H9 (cell line): ENCODE data around the gene DNAJB6. TPM values are rescaled to one million over a fixed set of nuclear protein-coding genes. Genes with fewer than 3 reads are reported as not detected.

Source experiments
- DNase-seq: peaks from one replicate; pipeline ENCODE4 v3.0.0-alpha.2; 2017
- H2AFZ ChIP-seq: one replicate; pipeline ENCODE4 v1.6.1; 2013; ENCODE audit warnings: mild to moderate bottlenecking, low read length, control low read depth, moderate library complexity
- H2AK5ac ChIP-seq: 2 replicates; pipeline ENCODE4 v1.6.1; 2013; ENCODE audit warnings: low read length, control low read depth, mixed read lengths; ENCODE audit not compliant: insufficient read length
- H2BK120ac ChIP-seq: one replicate; pipeline ENCODE4 v1.6.1; 2013; ENCODE audit warnings: low read depth, mild to moderate bottlenecking, low read length, control low read depth, inconsistent platforms; ENCODE audit not compliant: poor library complexity, severe bottlenecking
- H2BK12ac ChIP-seq: 2 replicates; pipeline ENCODE4 v1.6.1; 2013; ENCODE audit warnings: low read length, control low read depth, mixed read lengths, low read depth; ENCODE audit not compliant: insufficient read length
- H2BK15ac ChIP-seq: 2 replicates; pipeline ENCODE4 v1.6.1; 2013; ENCODE audit warnings: low read depth, low read length, control low read depth
- H2BK20ac ChIP-seq: one replicate; pipeline ENCODE4 v1.6.1; 2013; ENCODE audit warnings: low read depth, mild to moderate bottlenecking, low read length, control low read depth, inconsistent platforms; ENCODE audit not compliant: poor library complexity, severe bottlenecking
- H2BK5ac ChIP-seq: 2 replicates; pipeline ENCODE4 v1.6.1; 2013; ENCODE audit warnings: low read length, control low read depth, mixed read lengths; ENCODE audit not compliant: insufficient read length
- H3K14ac ChIP-seq: 2 replicates; pipeline ENCODE4 v1.6.1; 2013; ENCODE audit warnings: low read length, control low read depth; ENCODE audit not compliant: insufficient read depth
- H3K18ac ChIP-seq: 2 replicates; pipeline ENCODE4 v1.6.1; 2013; ENCODE audit warnings: low read depth, mild to moderate bottlenecking, mixed read lengths, low read length, control low read depth; ENCODE audit not compliant: insufficient read length
- H3K23ac ChIP-seq: 2 replicates; pipeline ENCODE4 v1.6.1; 2013; ENCODE audit warnings: low read length, control low read depth, mixed read lengths, low read depth; ENCODE audit not compliant: insufficient read length
- H3K23me2 ChIP-seq: 2 replicates; pipeline ENCODE4 v1.6.1; 2013; ENCODE audit warnings: low read depth, mild to moderate bottlenecking, mixed read lengths, low read length, control low read depth; ENCODE audit not compliant: insufficient read length, poor library complexity, severe bottlenecking
- H3K27ac ChIP-seq: 2 replicates; pipeline ENCODE4 v1.5.1; 2013; ENCODE audit warnings: low read length, control low read depth, mixed read lengths, low read depth; ENCODE audit not compliant: insufficient read length
- H3K27me3 ChIP-seq: 2 replicates; pipeline ENCODE4 v1.6.1; 2013; ENCODE audit warnings: low read length, control low read depth, inconsistent platforms; ENCODE audit not compliant: insufficient read depth
- H3K4ac ChIP-seq: 2 replicates; pipeline ENCODE4 v1.6.1; 2013; ENCODE audit warnings: low read depth, mild to moderate bottlenecking, control low read depth, inconsistent platforms, low read length, moderate library complexity
- H3K4me1 ChIP-seq: 2 replicates; pipeline ENCODE4 v1.6.1; 2013; ENCODE audit warnings: low read length, control low read depth, inconsistent platforms; ENCODE audit not compliant: insufficient read depth
- H3K4me2 ChIP-seq: 2 replicates; pipeline ENCODE4 v1.6.1; 2013; ENCODE audit warnings: low read length, control low read depth, mixed read lengths; ENCODE audit not compliant: insufficient read length, insufficient read depth
- H3K56ac ChIP-seq: 2 replicates; pipeline ENCODE4 v1.6.1; 2013; ENCODE audit warnings: low read depth, mild to moderate bottlenecking, mixed read lengths, low read length, control low read depth; ENCODE audit not compliant: insufficient read length
- H3K79me1 ChIP-seq: 2 replicates; pipeline ENCODE4 v1.6.1; 2013; ENCODE audit warnings: low read depth, mild to moderate bottlenecking, moderate library complexity, low read length, control low read depth, inconsistent platforms; ENCODE audit not compliant: insufficient read depth, poor library complexity, severe bottlenecking
- H3K79me2 ChIP-seq: 2 replicates; pipeline ENCODE4 v1.6.1; 2013; ENCODE audit warnings: low read length, control low read depth, inconsistent platforms; ENCODE audit not compliant: insufficient read depth
- H3K9ac ChIP-seq: 2 replicates; pipeline ENCODE4 v1.6.1; 2013; ENCODE audit warnings: low read length, control low read depth, mixed read lengths; ENCODE audit not compliant: insufficient read length; ENCODE audit errors: extremely low read depth
- H3K9me3 ChIP-seq: one replicate; pipeline ENCODE4 v1.6.1; 2013; ENCODE audit warnings: low read depth, low read length, inconsistent platforms; ENCODE audit not compliant: control insufficient read depth
- H3T11ph ChIP-seq: one replicate; pipeline ENCODE4 v1.6.1; 2013; ENCODE audit warnings: mild to moderate bottlenecking, low read length, control low read depth, inconsistent platforms
- H4K20me1 ChIP-seq: one replicate; pipeline ENCODE4 v1.6.1; 2013; ENCODE audit not compliant: control insufficient read depth, insufficient read length, insufficient read depth
- H4K5ac ChIP-seq: 2 replicates; pipeline ENCODE4 v1.6.1; 2013; ENCODE audit warnings: low read depth, mild to moderate bottlenecking, mixed read lengths, low read length, control low read depth; ENCODE audit not compliant: insufficient read length
- H4K8ac ChIP-seq: replicated peaks from 2 replicates; pipeline ENCODE4 v1.6.1; 2013; ENCODE audit warnings: low read length, control low read depth, mixed read lengths, low read depth; ENCODE audit not compliant: insufficient read length
- H4K91ac ChIP-seq: 2 replicates; pipeline ENCODE4 v1.6.1; 2013; ENCODE audit warnings: low read depth, mild to moderate bottlenecking, moderate library complexity, mixed read lengths, low read length, control low read depth; ENCODE audit not compliant: insufficient read length
- H3K27ac Mint-ChIP-seq, 3 experiments: 2 replicates in 2 of 3; 3 replicates in 1 of 3; pipeline ENCODE4 v1.8.0; 2020 to 2021; ENCODE audit warnings: mixed read lengths in 3 of 3, mild to moderate bottlenecking in 1 of 3, moderate library complexity in 1 of 3
- H3K27me3 Mint-ChIP-seq: 2 replicates; pipeline ENCODE4 v1.8.0; 2021; ENCODE audit warnings: low read depth, mild to moderate bottlenecking, moderate library complexity, mixed read lengths
- H3K36me3 Mint-ChIP-seq, 3 experiments: 2 replicates in 2 of 3; 3 replicates in 1 of 3; pipeline ENCODE4 v1.8.0; 2020 to 2021; ENCODE audit warnings: low read depth in 3 of 3, mixed read lengths in 3 of 3; ENCODE audit not compliant: insufficient read depth in 1 of 3
- H3K4me1 Mint-ChIP-seq, 2 experiments: 2 replicates each; pipeline ENCODE4 v1.8.0; 2020; ENCODE audit warnings: mixed read lengths in 2 of 2
- H3K4me3 Mint-ChIP-seq, 2 experiments: 2 replicates in 1 of 2; 3 replicates in 1 of 2; pipeline ENCODE4 v1.8.0; 2020 to 2021; ENCODE audit warnings: mild to moderate bottlenecking in 2 of 2, mixed read lengths in 2 of 2, moderate library complexity in 1 of 2
- H3K9me3 Mint-ChIP-seq, 2 experiments: 2 replicates in 1 of 2; 3 replicates in 1 of 2; pipeline ENCODE4 v1.8.0; 2020; ENCODE audit warnings: mild to moderate bottlenecking in 2 of 2, mixed read lengths in 2 of 2, moderate library complexity in 1 of 2
- WGBS: extraction: QIAGEN DNeasy Blood & Tissue Kit; methylation state at CpG from one replicate; pipeline ENCODE4 v1.1.7; 2013; ENCODE audit warnings: missing lambda C conversion rate, low lambda C conversion rate, mixed read lengths; ENCODE audit not compliant: insufficient read length; ENCODE audit errors: extremely low coverage; 5-methylcytosine and 5-hydroxymethylcytosine counted together
- total RNA-seq: library from RNA; stranded (reverse); gene quantifications from 2 replicates; pipeline ENCODE4 v1.2.1, GENCODE V29; 2021
- TF ChIP-seq, protein P1 (sequence below): fragments of 200-600 bp; sonication (generic); conservative IDR thresholded peaks from 3 replicates; pipeline ENCODE4 v1.8.0; 2021; ENCODE audit warnings: antibody characterized with exemption, mild to moderate bottlenecking

Gene DNAJB6
- total RNA-seq, 1 experiment from 2014 or later: 215 TPM

DNA sequence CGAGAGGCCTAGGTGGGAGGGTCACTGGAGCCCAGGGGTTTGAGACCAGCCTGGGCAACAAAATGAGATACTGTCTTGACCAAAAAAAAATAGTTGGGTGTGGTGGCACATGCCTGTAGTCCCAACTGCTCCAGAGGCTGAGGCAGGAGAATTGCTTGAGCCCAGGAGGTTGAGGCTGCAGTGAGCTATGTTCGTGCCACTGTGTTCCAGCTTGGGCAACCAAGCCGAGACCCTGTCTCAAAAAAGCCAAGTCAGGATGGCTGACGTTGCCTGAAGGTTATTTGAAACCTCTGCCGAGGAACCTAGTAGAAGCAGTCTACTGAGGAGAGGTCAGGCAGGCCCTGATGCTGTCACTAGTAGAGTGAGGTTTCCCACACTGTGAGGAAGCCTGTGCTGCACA, 22.8 kb downstream of the DNAJB6 start:
- Histone ChIP-seq H2BK20ac (no peak overlapping the region), H3K14ac (no peak overlapping the region), H3K23me2 (no peaks in the 10 kb centered on the region), H3K9me3 (no peaks in the 10 kb centered on the region), H2BK5ac (no peak overlapping the region), H3K23ac (no peak overlapping the region), H3K79me2 (peaks cover 89% of the 10 kb centered on the region), H4K5ac (no peak overlapping the region), H2AFZ (no peak overlapping the region), H3K18ac (no peak overlapping the region), H3K4ac (no peak overlapping the region), H4K20me1 (peaks cover 3% of the 10 kb centered on the region), H4K91ac (no peak overlapping the region), H3K27ac (no peak overlapping the region), H2BK15ac (no peak overlapping the region), H3K4me2 (no peak overlapping the region), H3K4me1 (peaks cover 11% of the 10 kb centered on the region), H3T11ph (no peak overlapping the region), H4K8ac (no peak overlapping the region), H3K9ac (no peak overlapping the region), H2BK12ac (no peak overlapping the region), H3K27me3 (no peaks in the 10 kb centered on the region), H2AK5ac (no peak overlapping the region), H3K79me1 (peaks cover 6% of the 10 kb centered on the region), H3K56ac (no peak overlapping the region), H2BK120ac (no peak overlapping the region)
- H3K36me3 Mint-ChIP-seq: peaks cover 41 to 75% (median 73%) of the 10 kb centered on the region in 3 experiments; a peak in 6 of 7 replicates
- DNase-seq: no peak
- no peaks in the 10 kb centered on the region for H3K9me3 Mint-ChIP-seq
- TF ChIP-seq, protein P1, sequence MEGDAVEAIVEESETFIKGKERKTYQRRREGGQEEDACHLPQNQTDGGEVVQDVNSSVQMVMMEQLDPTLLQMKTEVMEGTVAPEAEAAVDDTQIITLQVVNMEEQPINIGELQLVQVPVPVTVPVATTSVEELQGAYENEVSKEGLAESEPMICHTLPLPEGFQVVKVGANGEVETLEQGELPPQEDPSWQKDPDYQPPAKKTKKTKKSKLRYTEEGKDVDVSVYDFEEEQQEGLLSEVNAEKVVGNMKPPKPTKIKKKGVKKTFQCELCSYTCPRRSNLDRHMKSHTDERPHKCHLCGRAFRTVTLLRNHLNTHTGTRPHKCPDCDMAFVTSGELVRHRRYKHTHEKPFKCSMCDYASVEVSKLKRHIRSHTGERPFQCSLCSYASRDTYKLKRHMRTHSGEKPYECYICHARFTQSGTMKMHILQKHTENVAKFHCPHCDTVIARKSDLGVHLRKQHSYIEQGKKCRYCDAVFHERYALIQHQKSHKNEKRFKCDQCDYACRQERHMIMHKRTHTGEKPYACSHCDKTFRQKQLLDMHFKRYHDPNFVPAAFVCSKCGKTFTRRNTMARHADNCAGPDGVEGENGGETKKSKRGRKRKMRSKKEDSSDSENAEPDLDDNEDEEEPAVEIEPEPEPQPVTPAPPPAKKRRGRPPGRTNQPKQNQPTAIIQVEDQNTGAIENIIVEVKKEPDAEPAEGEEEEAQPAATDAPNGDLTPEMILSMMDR: no peak
- no peaks in the 10 kb centered on the region for H3K27me3 Mint-ChIP-seq
- peaks cover 38 to 44% of the 10 kb centered on the region in 2 experiments for H3K4me1 Mint-ChIP-seq
- H3K27ac Mint-ChIP-seq: peak overlapping the region in 2 of 3 experiments; percentile 16 to 50; a peak in 3 of 7 replicates
- no CpG with 5 or more reads among the region's 5 CpGs for WGBS
- H3K4me3 Mint-ChIP-seq: no peak overlapping the region
